GM23338 (cell line): Measurements from ENCODE around the gene NINJ2. TPM values are rescaled to one million over a fixed set of nuclear protein-coding genes. Genes with fewer than 3 reads are reported as not detected.

Experiments
- ATAC-seq: fragments of 200-7000 bp; cut with Tn5 transposase; 3 replicates; pipeline ENCODE4 v1.9.1; 2020
- DNase-seq: peaks from one replicate; pipeline ENCODE4 v3.0.0-alpha.2; 2015; ENCODE audit warnings: low spot score
- H2AFZ ChIP-seq: fragments of 200-600 bp; sonication (generic); 2 replicates; pipeline ENCODE4 v1.8.0; 2016; ENCODE audit warnings: antibody characterized with exemption, mild to moderate bottlenecking, moderate library complexity
- H3F3A ChIP-seq: fragments of 200-600 bp; sonication (generic); replicated peaks from 2 replicates; pipeline ENCODE4 v1.8.0; 2017; ENCODE audit warnings: antibody characterized with exemption, mixed run types, low read depth
- H3K27ac ChIP-seq: fragments of 200-600 bp; sonication (generic); 2 replicates; pipeline ENCODE4 v1.6.1; 2016; ENCODE audit warnings: low read depth
- H3K27me3 ChIP-seq: fragments of 200-600 bp; sonication (generic); 2 replicates; pipeline ENCODE4 v1.8.0; 2016; ENCODE audit warnings: mild to moderate bottlenecking, mixed run types, moderate library complexity; ENCODE audit not compliant: insufficient read depth
- H3K36me3 ChIP-seq: fragments of 200-600 bp; sonication (generic); 2 replicates; pipeline ENCODE4 v1.8.0; 2016; ENCODE audit warnings: mild to moderate bottlenecking; ENCODE audit not compliant: insufficient read depth
- H3K4me1 ChIP-seq: fragments of 200-600 bp; sonication (generic); 2 replicates; pipeline ENCODE4 v1.8.0; 2016; ENCODE audit warnings: mild to moderate bottlenecking, moderate library complexity; ENCODE audit not compliant: insufficient read depth
- H3K4me2 ChIP-seq: fragments of 200-600 bp; sonication (generic); 2 replicates; pipeline ENCODE4 v1.7.1; 2017; ENCODE audit warnings: mixed run types
- H3K4me3 ChIP-seq: fragments of 200-600 bp; sonication (generic); 2 replicates; pipeline ENCODE4 v1.6.1; 2016; ENCODE audit warnings: mixed run types
- H3K79me2 ChIP-seq: fragments of 200-600 bp; sonication (generic); replicated peaks from 2 replicates; pipeline ENCODE4 v1.8.0; 2017; ENCODE audit warnings: mild to moderate bottlenecking; ENCODE audit not compliant: insufficient read depth
- H3K9me2 ChIP-seq: fragments of 200-600 bp; sonication (generic); 2 replicates; pipeline ENCODE4 v1.8.0; 2017; ENCODE audit not compliant: insufficient read depth
- H4K20me1 ChIP-seq: fragments of 200-600 bp; sonication (generic); replicated peaks from 2 replicates; pipeline ENCODE4 v1.8.0; 2017; ENCODE audit warnings: mild to moderate bottlenecking; ENCODE audit not compliant: insufficient read depth
- H3K27ac Mint-ChIP-seq: 2 replicates; pipeline ENCODE4 v1.8.0; 2020; ENCODE audit warnings: inconsistent platforms, mild to moderate bottlenecking, moderate library complexity, mixed read lengths
- H3K27me3 Mint-ChIP-seq: 3 replicates; pipeline ENCODE4 v1.8.0; 2022; ENCODE audit warnings: low read depth, mild to moderate bottlenecking, moderate library complexity, mixed read lengths, inconsistent platforms; ENCODE audit not compliant: insufficient read depth, poor library complexity
- H3K36me3 Mint-ChIP-seq: 3 replicates; pipeline ENCODE4 v1.8.0; 2021; ENCODE audit warnings: low read depth, mild to moderate bottlenecking, inconsistent platforms, moderate library complexity, mixed read lengths
- H3K4me1 Mint-ChIP-seq: 3 replicates; pipeline ENCODE4 v1.8.0; 2020; ENCODE audit warnings: mild to moderate bottlenecking, inconsistent platforms, mixed read lengths
- H3K4me3 Mint-ChIP-seq: 3 replicates; pipeline ENCODE4 v1.8.0; 2021; ENCODE audit warnings: moderate library complexity, mild to moderate bottlenecking, inconsistent platforms, mixed read lengths
- H3K9me3 Mint-ChIP-seq: 3 replicates; pipeline ENCODE4 v1.8.0; 2020; ENCODE audit warnings: moderate library complexity, mild to moderate bottlenecking, inconsistent platforms, mixed read lengths
- CREB1 ChIP-seq: fragments of 250-450 bp; sonication (Bioruptor Pico); IDR thresholded peaks from 2 replicates; pipeline ENCODE4 v1.5.0; 2020; ENCODE audit warnings: low read depth, mild to moderate bottlenecking, moderate library complexity
- CTCF ChIP-seq, 2 experiments: fragments of 200-600 bp in 1 of 2; sonication (generic) in 1 of 2; conservative IDR thresholded peaks; 2 replicates each; pipeline versions ENCODE4 v1.5.1 to v1.6.1; 2016 to 2017; ENCODE audit warnings: antibody characterized with exemption in 2 of 2, low read depth in 2 of 2, mild to moderate bottlenecking in 2 of 2, moderate library complexity in 1 of 2
- ETS1 ChIP-seq: IDR thresholded peaks from 2 replicates; pipeline ENCODE4 v1.6.1; 2016; ENCODE audit warnings: antibody characterized with exemption
- EZH2 ChIP-seq: fragments of 200-600 bp; sonication (generic); IDR thresholded peaks from one replicate; pipeline ENCODE4 v1.8.0; 2017; ENCODE audit warnings: antibody characterized with exemption, mild to moderate bottlenecking, low read depth; ENCODE audit not compliant: unreplicated experiment
- EZH2phosphoT487 ChIP-seq: fragments of 200-600 bp; sonication (generic); IDR thresholded peaks from one replicate; pipeline ENCODE4 v1.8.1; 2018; ENCODE audit warnings: antibody characterized with exemption; ENCODE audit not compliant: unreplicated experiment
- JUNB ChIP-seq: IDR thresholded peaks from one replicate; pipeline ENCODE4 v1.6.1; 2016; ENCODE audit warnings: antibody characterized with exemption; ENCODE audit not compliant: unreplicated experiment
- NANOG ChIP-seq: IDR thresholded peaks from 2 replicates; pipeline ENCODE4 v1.6.1; 2016; ENCODE audit warnings: antibody characterized with exemption, borderline replicate concordance
- POLR2AphosphoS5 ChIP-seq: IDR thresholded peaks from 2 replicates; pipeline ENCODE4 v1.6.1; 2016; ENCODE audit warnings: antibody characterized with exemption, low read depth
- REST ChIP-seq: IDR thresholded peaks from one replicate; pipeline ENCODE4 v1.6.1; 2018; ENCODE audit warnings: antibody characterized with exemption; ENCODE audit not compliant: unreplicated experiment
- STAT1 ChIP-seq: IDR thresholded peaks from one replicate; pipeline ENCODE4 v1.6.1; 2016; ENCODE audit warnings: antibody characterized with exemption; ENCODE audit not compliant: unreplicated experiment
- ZNF114 ChIP-seq: fragments of 250-450 bp; sonication (Bioruptor Pico); IDR thresholded peaks from 2 replicates; pipeline ENCODE4 v1.5.0; 2020; ENCODE audit warnings: mild to moderate bottlenecking, moderate library complexity
- ZNF331 ChIP-seq: fragments of 250-450 bp; sonication (Bioruptor Pico); IDR thresholded peaks from 2 replicates; pipeline ENCODE4 v1.5.0; 2020; ENCODE audit warnings: low read depth, mild to moderate bottlenecking, moderate library complexity
- ZNF462 ChIP-seq: fragments of 250-450 bp; sonication (Bioruptor Pico); IDR thresholded peaks from 2 replicates; pipeline ENCODE4 v1.5.0; 2020; ENCODE audit warnings: mild to moderate bottlenecking, moderate library complexity
- polyA plus RNA-seq: library from polyadenylated mRNA; unstranded; fragments of >200 nt; fragmentation: Nextera tagmentation; extraction: Ambion mirVana; gene quantifications from 2 replicates; pipeline ENCODE4 v1.2.1, GENCODE V29; 2016
- total RNA-seq: library from RNA; depleted of rRNA; stranded (reverse); fragments of >200 nt; shearing (Covaris generic); gene quantifications from 2 replicates; pipeline ENCODE4 v1.2.3, GENCODE V29; 2014

Gene NINJ2
- total and polyA plus RNA-seq, 2 experiments from 2014 or later, result 0.94 to 2.6 TPM

GRCh38 chr12:554001-554285, 109.3 kb downstream of the NINJ2 start:
- Mint-ChIP-seq H3K36me3 (no peaks in the 10 kb centered on the region; the same call in 2 of the 3 replicates), H3K4me1 (no peaks in the 10 kb centered on the region), H3K9me3 (no peaks in the 10 kb centered on the region; the same call in 2 of the 3 replicates), H3K27ac (no peak overlapping the region), H3K27me3 (peaks cover 12% of the 10 kb centered on the region), H3K4me3 (no peak overlapping the region)
- Histone ChIP-seq H3K4me1 (no peaks in the 10 kb centered on the region), H3K79me2 (no peaks in the 10 kb centered on the region), H3K4me2 (no peak overlapping the region), H2AFZ (no peak overlapping the region), H3K36me3 (no peaks in the 10 kb centered on the region), H3K9me2 (no peaks in the 10 kb centered on the region), H3K27ac (no peak overlapping the region), H4K20me1 (no peaks in the 10 kb centered on the region), H3K27me3 (no peaks in the 10 kb centered on the region), H3K4me3 (no peak overlapping the region), H3F3A (no peaks in the 10 kb centered on the region)
- no peak for DNase-seq
- TF ChIP-seq POLR2AphosphoS5 (no peak), NANOG (no peak), ZNF331 (CRISPR knock-in tag) (no peak), ZNF114 (CRISPR knock-in tag) (no peak), CREB1 (CRISPR knock-in tag) (no peak), CTCF (conservative IDR thresholded peaks at IDR 0.05; ENCODE audit: low read depth in 2 of 2) (no peak), JUNB (no peak), EZH2 (no peak), ETS1 (no peak), ZNF462 (no peak), EZH2phosphoT487 (no peak), STAT1 (no peak), REST (no peak)
- ATAC-seq, result no peak
